Astrocyte (in vitro differentiated cells and primary cell): ENCODE measurements around the gene TMPRSS7. TPM values are rescaled to one million over a fixed set of nuclear protein-coding genes. Genes with fewer than 3 reads are reported as not detected.
A peak's percentile ranks its signal among the peaks of the same experiment; 100 is the strongest.
"Not testable (repeated sequence)": the region's sequence is repeated elsewhere in the genome, so short reads cannot be mapped to it uniquely, and the experiment has no call there.

Source experiments
- DNase-seq: peaks from one replicate; pipeline ENCODE4 v3.0.0-alpha.2; 2010; ENCODE audit warnings: low read depth
- FAIRE-seq: peaks from 2 replicates; lab custom pipeline; 2011; peaks lifted over from hg19 to GRCh38; lab: Jason Lieb, UNC
- H2AFZ ChIP-seq: 2 replicates; pipeline ENCODE4 v1.6.0; 2012; ENCODE audit warnings: low read depth, low read length, inconsistent platforms
- H3K27ac ChIP-seq: 2 replicates; pipeline ENCODE4 v1.5.1; 2011; ENCODE audit warnings: low read depth, low read length, inconsistent platforms
- H3K27me3 ChIP-seq: 2 replicates; pipeline ENCODE4 v1.6.0; 2011; ENCODE audit warnings: low read length, inconsistent platforms; ENCODE audit not compliant: insufficient read depth
- H3K36me3 ChIP-seq: 2 replicates; pipeline ENCODE4 v1.5.1; 2011; ENCODE audit warnings: low read length, inconsistent platforms; ENCODE audit not compliant: insufficient read depth
- H3K4me1 ChIP-seq: 2 replicates; pipeline ENCODE4 v1.5.1; 2011; ENCODE audit warnings: low read length, inconsistent platforms; ENCODE audit not compliant: insufficient read depth
- H3K4me2 ChIP-seq: 2 replicates; pipeline ENCODE4 v1.6.0; 2012; ENCODE audit warnings: low read length, inconsistent platforms
- H3K4me3 ChIP-seq: 2 replicates; pipeline ENCODE4 v1.5.1; 2011; ENCODE audit warnings: low read depth, mild to moderate bottlenecking, low read length, inconsistent platforms; ENCODE audit not compliant: insufficient read depth
- H3K79me2 ChIP-seq: 2 replicates; pipeline ENCODE4 v1.6.0; 2012; ENCODE audit warnings: mild to moderate bottlenecking, low read length, inconsistent platforms; ENCODE audit not compliant: insufficient read depth
- H3K9ac ChIP-seq: 2 replicates; pipeline ENCODE4 v1.6.0; 2012; ENCODE audit warnings: mild to moderate bottlenecking, low read length, inconsistent platforms
- H3K9me3 ChIP-seq: 2 replicates; pipeline ENCODE4 v1.5.1; 2012; ENCODE audit warnings: low read depth, mild to moderate bottlenecking, low read length, inconsistent platforms; ENCODE audit not compliant: insufficient read depth
- H4K20me1 ChIP-seq: 2 replicates; pipeline ENCODE4 v1.6.0; 2012; ENCODE audit warnings: low read length, inconsistent platforms; ENCODE audit not compliant: insufficient read depth
- H3K27ac Mint-ChIP-seq: one replicate; pipeline ENCODE4 v1.8.0; 2021; ENCODE audit warnings: mild to moderate bottlenecking, mixed read lengths; ENCODE audit not compliant: unreplicated experiment
- H3K27me3 Mint-ChIP-seq: one replicate; pipeline ENCODE4 v1.8.0; 2021; ENCODE audit warnings: low read depth, mixed read lengths; ENCODE audit not compliant: unreplicated experiment
- H3K36me3 Mint-ChIP-seq: one replicate; pipeline ENCODE4 v1.8.0; 2021; ENCODE audit warnings: low read depth, mixed read lengths; ENCODE audit not compliant: unreplicated experiment
- H3K4me1 Mint-ChIP-seq: one replicate; pipeline ENCODE4 v1.8.0; 2021; ENCODE audit warnings: low read depth, mixed read lengths; ENCODE audit not compliant: unreplicated experiment
- H3K4me3 Mint-ChIP-seq: one replicate; pipeline ENCODE4 v1.8.0; 2021; ENCODE audit warnings: mild to moderate bottlenecking, moderate library complexity, mixed read lengths; ENCODE audit not compliant: unreplicated experiment
- H3K9me3 Mint-ChIP-seq: one replicate; pipeline ENCODE4 v1.8.0; 2021; ENCODE audit warnings: mild to moderate bottlenecking, mixed read lengths; ENCODE audit not compliant: unreplicated experiment
- EZH2 ChIP-seq: IDR thresholded peaks from 2 replicates; pipeline ENCODE4 v1.6.1; 2012; ENCODE audit warnings: mild to moderate bottlenecking, low read length, inconsistent platforms; ENCODE audit not compliant: insufficient read depth
- total RNA-seq: library from RNA; stranded (reverse); gene quantifications from 2 replicates; pipeline ENCODE4 v1.2.1, GENCODE V29; 2021
- TF ChIP-seq, protein P1 (sequence below): IDR thresholded peaks from 2 replicates; pipeline ENCODE4 v1.5.1; 2011; ENCODE audit warnings: low read depth, mild to moderate bottlenecking, inconsistent platforms, low read length, moderate library complexity; ENCODE audit not compliant: insufficient read depth

TMPRSS7 gene
- total RNA-seq, 1 donor from 2014 or later = not detected

DNA sequence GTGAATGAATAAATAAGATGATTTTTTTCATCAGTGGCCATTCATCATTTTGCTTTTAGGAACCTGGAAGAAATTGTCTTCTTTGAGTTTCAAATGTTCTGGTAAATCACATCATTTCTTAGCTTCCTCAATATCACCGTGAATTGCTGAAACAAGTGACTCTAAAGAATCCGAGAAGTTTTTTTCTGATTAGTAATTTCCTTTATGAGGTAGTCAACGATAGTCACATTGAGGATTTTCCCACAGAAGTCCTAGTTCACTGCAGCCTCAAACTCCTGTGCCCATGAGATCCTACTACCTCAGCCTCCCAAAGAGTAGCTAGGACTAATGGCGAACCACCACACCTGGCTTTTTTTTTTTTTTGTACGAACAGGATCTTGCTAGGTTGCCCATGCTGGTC is 3.6 kb upstream of the TMPRSS7 start:
- peak; percentile 20 for FAIRE-seq
- no peak overlapping the region for H2AFZ ChIP-seq

DNA sequence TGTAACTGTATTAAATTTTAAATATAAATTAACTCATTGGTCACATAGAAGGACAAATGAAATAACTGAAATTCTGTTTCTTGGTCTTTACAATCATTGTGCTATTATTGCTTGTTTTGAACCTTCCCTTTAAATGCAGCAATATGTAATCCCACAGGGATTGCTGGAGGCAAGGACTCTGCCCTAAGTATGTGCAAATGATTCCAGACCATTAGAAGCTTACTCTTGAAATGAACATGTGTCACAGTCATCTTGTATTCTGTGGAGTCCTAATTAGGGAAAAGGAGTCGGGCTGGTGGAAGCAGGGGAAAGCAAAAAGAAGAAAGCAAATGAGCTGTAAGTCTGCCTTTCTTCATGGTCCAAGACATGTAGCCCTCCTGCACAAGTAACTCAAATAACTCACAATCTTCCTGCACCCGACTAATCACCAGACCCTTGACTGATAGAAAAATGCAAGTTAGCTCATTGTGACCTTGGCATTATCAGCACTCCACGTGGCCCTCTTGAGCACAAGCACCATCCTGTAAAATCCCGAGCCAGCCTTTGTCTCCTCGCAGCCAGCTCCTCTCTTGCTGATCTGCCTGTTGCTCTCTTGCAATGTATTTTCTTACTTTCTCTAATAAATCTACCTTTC is 2.3 kb upstream of the TMPRSS7 start:
- no peak for TF ChIP-seq EZH2
- TF ChIP-seq, protein P1, sequence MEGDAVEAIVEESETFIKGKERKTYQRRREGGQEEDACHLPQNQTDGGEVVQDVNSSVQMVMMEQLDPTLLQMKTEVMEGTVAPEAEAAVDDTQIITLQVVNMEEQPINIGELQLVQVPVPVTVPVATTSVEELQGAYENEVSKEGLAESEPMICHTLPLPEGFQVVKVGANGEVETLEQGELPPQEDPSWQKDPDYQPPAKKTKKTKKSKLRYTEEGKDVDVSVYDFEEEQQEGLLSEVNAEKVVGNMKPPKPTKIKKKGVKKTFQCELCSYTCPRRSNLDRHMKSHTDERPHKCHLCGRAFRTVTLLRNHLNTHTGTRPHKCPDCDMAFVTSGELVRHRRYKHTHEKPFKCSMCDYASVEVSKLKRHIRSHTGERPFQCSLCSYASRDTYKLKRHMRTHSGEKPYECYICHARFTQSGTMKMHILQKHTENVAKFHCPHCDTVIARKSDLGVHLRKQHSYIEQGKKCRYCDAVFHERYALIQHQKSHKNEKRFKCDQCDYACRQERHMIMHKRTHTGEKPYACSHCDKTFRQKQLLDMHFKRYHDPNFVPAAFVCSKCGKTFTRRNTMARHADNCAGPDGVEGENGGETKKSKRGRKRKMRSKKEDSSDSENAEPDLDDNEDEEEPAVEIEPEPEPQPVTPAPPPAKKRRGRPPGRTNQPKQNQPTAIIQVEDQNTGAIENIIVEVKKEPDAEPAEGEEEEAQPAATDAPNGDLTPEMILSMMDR = no peak
- no peaks in the 10 kb centered on the region for H3K27me3 Mint-ChIP-seq

More for the DNA sequence above, 3.6 kb upstream of the TMPRSS7 start:
- H3K27ac ChIP-seq = no peak overlapping the region
- no peaks in the 10 kb centered on the region for H4K20me1 ChIP-seq
- H3K79me2 ChIP-seq = no peaks in the 10 kb centered on the region
- Mint-ChIP-seq H3K36me3 (no peaks in the 10 kb centered on the region), H3K4me1 (peaks cover 6% of the 10 kb centered on the region), H3K27me3 (no peaks in the 10 kb centered on the region), H3K4me3 (no peak overlapping the region), H3K27ac (no peak overlapping the region), H3K9me3 (no peaks in the 10 kb centered on the region)
- H3K4me3 ChIP-seq = no peak overlapping the region
- no peaks in the 10 kb centered on the region for H3K27me3 ChIP-seq
- TF ChIP-seq EZH2 = no peak
- TF ChIP-seq, protein P1 = no peak
- H3K4me2 ChIP-seq = no peak overlapping the region
- H3K36me3 ChIP-seq = no peaks in the 10 kb centered on the region
- H3K4me1 ChIP-seq = no peaks in the 10 kb centered on the region
- no peak for DNase-seq
- H3K9me3 ChIP-seq = no peaks in the 10 kb centered on the region
- no peak overlapping the region for H3K9ac ChIP-seq

DNA sequence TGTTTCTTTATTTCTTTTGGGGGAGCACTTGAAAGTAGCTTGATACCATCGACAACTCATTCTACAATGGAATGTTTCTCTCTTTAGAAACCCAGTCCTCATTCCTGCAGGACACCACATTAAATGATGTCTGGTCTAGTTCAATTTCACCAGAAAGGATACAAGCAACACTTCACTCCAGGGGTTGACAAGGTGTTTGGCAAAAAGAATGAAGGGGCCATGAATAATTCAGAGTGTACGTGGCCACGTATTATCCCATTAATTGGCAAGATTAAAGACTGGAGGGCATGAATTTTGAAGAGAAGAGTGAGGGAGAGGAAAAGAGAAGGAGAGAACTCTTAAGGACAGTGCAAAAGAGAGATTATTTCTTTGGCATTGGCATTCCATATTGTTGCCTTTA is 705 bp downstream of the TMPRSS7 start:
- H3K9me3 Mint-ChIP-seq = peaks cover 6% of the 10 kb centered on the region
- no peak overlapping the region for H3K4me3 Mint-ChIP-seq
- H3K36me3 Mint-ChIP-seq = no peaks in the 10 kb centered on the region
- no peaks in the 10 kb centered on the region for H3K36me3 ChIP-seq
- no peaks in the 10 kb centered on the region for H4K20me1 ChIP-seq
- no peaks in the 10 kb centered on the region for H3K79me2 ChIP-seq
- TF ChIP-seq EZH2 = no peak
- TF ChIP-seq, protein P1 = no peak
- H3K4me2 ChIP-seq = no peak overlapping the region
- H3K4me1 ChIP-seq = no peaks in the 10 kb centered on the region
- H3K9me3 ChIP-seq = no peaks in the 10 kb centered on the region
- H3K27me3 Mint-ChIP-seq = no peaks in the 10 kb centered on the region
- peak overlapping the region; percentile 28 for H2AFZ ChIP-seq
- DNase-seq = peak; percentile 21
- H3K4me3 ChIP-seq = no peak overlapping the region
- peaks cover 8% of the 10 kb centered on the region for H3K4me1 Mint-ChIP-seq
- no peak overlapping the region for H3K27ac ChIP-seq
- H3K27me3 ChIP-seq = no peaks in the 10 kb centered on the region
- no peak for FAIRE-seq
- H3K27ac Mint-ChIP-seq = peak overlapping the region; percentile 44
- no peak overlapping the region for H3K9ac ChIP-seq

More for the DNA sequence above, 2.3 kb upstream of the TMPRSS7 start:
- H3K4me3 Mint-ChIP-seq = no peak overlapping the region
- Histone ChIP-seq H2AFZ (no peak overlapping the region), H3K27ac (no peak overlapping the region), H3K27me3 (no peaks in the 10 kb centered on the region), H3K36me3 (no peaks in the 10 kb centered on the region), H3K4me3 (no peak overlapping the region), H4K20me1 (no peaks in the 10 kb centered on the region), H3K4me1 (no peaks in the 10 kb centered on the region), H3K4me2 (no peak overlapping the region), H3K9me3 (no peaks in the 10 kb centered on the region), H3K79me2 (no peaks in the 10 kb centered on the region), H3K9ac (no peak overlapping the region)
- H3K4me1 Mint-ChIP-seq = peaks cover 6% of the 10 kb centered on the region
- no peaks in the 10 kb centered on the region for H3K36me3 Mint-ChIP-seq
- FAIRE-seq = no peak
- peaks cover 2% of the 10 kb centered on the region for H3K9me3 Mint-ChIP-seq
- H3K27ac Mint-ChIP-seq = no peak overlapping the region
- DNase-seq = no peak

DNA sequence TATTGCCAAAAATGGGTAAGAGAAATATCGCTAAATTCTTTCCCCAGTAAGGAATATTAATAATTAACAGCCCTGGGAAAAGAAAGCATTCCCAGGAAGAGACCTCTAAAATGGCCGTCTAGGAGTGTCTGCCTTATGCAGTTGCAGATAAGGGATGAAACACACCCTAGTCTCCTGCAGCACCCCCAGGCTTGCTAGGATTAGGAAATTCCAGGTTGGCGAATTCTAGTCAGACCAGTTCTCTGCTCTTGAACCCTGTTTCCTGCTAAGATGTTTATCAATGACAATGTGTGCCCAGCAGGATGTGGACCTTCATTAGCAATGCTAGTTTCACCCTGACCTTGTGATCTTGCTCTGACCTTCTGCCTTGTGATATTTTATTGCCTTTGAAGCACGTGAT is 2.7 kb downstream of the TMPRSS7 start:
- H3K9me3 ChIP-seq, H3K4me1 Mint-ChIP-seq, H3K79me2 ChIP-seq, FAIRE-seq, DNase-seq, H3K27ac ChIP-seq, H3K27me3 Mint-ChIP-seq, H4K20me1 ChIP-seq, H3K4me2 ChIP-seq, H2AFZ ChIP-seq, H3K27me3 ChIP-seq, H3K36me3 ChIP-seq, H3K4me3 ChIP-seq, H3K36me3 Mint-ChIP-seq, H3K9ac ChIP-seq, H3K27ac Mint-ChIP-seq, H3K9me3 Mint-ChIP-seq, H3K4me3 Mint-ChIP-seq, H3K4me1 ChIP-seq: not testable (repeated sequence)
